A673 (cell line): ENCODE measurements around the gene TNC.

Source experiments
- EZH2 ChIP-seq: fragments of 200-600 bp; sonication (generic); IDR thresholded peaks from 2 replicates; pipeline ENCODE4 v1.6.1; 2017; ENCODE audit warnings: borderline replicate concordance, low read depth, mild to moderate bottlenecking, mixed read lengths, antibody characterized with exemption, low read length; ENCODE audit not compliant: poor library complexity, severe bottlenecking
- TF ChIP-seq, protein P1 (sequence below): fragments of 300-800, 200-600 bp; sonication (generic); conservative IDR thresholded peaks from 2 replicates; pipeline ENCODE4 v1.5.1; 2017; ENCODE audit warnings: low read depth, mild to moderate bottlenecking, antibody characterized with exemption, low read length, moderate library complexity, mixed read lengths

DNA sequence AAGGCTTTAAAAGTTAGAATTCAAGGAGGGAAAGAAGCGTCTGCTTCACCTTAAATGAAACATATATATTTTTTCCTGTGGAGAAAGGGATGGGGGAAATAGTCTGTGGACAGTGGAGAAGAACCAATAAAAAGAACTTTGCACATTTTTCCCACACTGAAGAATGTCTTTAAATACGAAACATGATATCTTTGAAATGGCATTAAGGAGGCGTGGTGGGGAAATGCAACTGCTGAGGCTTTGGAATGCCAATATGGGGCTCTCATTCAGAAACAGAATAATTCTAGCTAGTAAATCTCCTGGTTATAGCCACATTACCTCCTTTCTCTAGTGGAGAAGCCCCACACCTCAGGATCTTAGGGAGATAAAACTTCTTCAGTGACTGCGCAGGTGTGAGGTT is 46.8 kb downstream of the TNC start:
- TF ChIP-seq, protein P1, sequence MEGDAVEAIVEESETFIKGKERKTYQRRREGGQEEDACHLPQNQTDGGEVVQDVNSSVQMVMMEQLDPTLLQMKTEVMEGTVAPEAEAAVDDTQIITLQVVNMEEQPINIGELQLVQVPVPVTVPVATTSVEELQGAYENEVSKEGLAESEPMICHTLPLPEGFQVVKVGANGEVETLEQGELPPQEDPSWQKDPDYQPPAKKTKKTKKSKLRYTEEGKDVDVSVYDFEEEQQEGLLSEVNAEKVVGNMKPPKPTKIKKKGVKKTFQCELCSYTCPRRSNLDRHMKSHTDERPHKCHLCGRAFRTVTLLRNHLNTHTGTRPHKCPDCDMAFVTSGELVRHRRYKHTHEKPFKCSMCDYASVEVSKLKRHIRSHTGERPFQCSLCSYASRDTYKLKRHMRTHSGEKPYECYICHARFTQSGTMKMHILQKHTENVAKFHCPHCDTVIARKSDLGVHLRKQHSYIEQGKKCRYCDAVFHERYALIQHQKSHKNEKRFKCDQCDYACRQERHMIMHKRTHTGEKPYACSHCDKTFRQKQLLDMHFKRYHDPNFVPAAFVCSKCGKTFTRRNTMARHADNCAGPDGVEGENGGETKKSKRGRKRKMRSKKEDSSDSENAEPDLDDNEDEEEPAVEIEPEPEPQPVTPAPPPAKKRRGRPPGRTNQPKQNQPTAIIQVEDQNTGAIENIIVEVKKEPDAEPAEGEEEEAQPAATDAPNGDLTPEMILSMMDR = no peak
- TF ChIP-seq EZH2 = no peak
